NCI-H187 treated with DMSO at 0.1 percent for 48 hours (cell line): ENCODE results near the gene MRPS23.
A peak's percentile ranks its signal among the peaks of the same experiment; 100 is the strongest.

Experiments
- DNase-seq: peaks from one replicate; lab custom pipeline; 2025; lab: John Stamatoyannopoulos, UW

Gene MRPS23

GRCh38 chr17:57838453-57838852, 11.4 kb downstream of the MRPS23 start:
- DNase-seq, result no peak

GRCh38 chr17:57835333-57835900, 14.4 kb downstream of the MRPS23 start:
- no peak for DNase-seq

- peak; percentile 26 for DNase-seq
These were observed 15.6 kb downstream of the MRPS23 start for GRCh38 chr17:57834146-57834741.

GRCh38 chr17:57833179-57833939, 16.5 kb downstream of the MRPS23 start:
- no peak for DNase-seq

- no peak for DNase-seq
These were observed 17.3 kb downstream of the MRPS23 start for GRCh38 chr17:57832314-57833178.

- DNase-seq, result no peak
These were observed 19.0 kb downstream of the MRPS23 start for GRCh38 chr17:57830880-57831279.

- DNase-seq, result no peak
These were observed 26.1 kb downstream of the MRPS23 start for GRCh38 chr17:57823469-57824401.

- DNase-seq, result no peak
These were observed 30.0 kb downstream of the MRPS23 start for GRCh38 chr17:57819867-57820266.

- DNase-seq, result no peak
These were observed 30.6 kb downstream of the MRPS23 start for GRCh38 chr17:57819285-57819684.

- no peak for DNase-seq
These were observed 31.8 kb downstream of the MRPS23 start for GRCh38 chr17:57818066-57818465.

GRCh38 chr17:57817299-57817698, 32.5 kb downstream of the MRPS23 start:
- DNase-seq, result no peak

- DNase-seq, result no peak
These were observed 35.4 kb downstream of the MRPS23 start for GRCh38 chr17:57814421-57814820.

GRCh38 chr17:57811638-57812280, 38.1 kb downstream of the MRPS23 start:
- peak; percentile 73 for DNase-seq

GRCh38 chr17:57810721-57811637, 38.9 kb downstream of the MRPS23 start:
- DNase-seq, result peak; percentile 73

GRCh38 chr17:57809879-57810278, 40.0 kb downstream of the MRPS23 start:
- DNase-seq, result no peak

GRCh38 chr17:57808882-57809281, 41.0 kb downstream of the MRPS23 start:
- DNase-seq, result no peak

GRCh38 chr17:57806167-57806830, 43.5 kb downstream of the MRPS23 start:
- DNase-seq, result no peak

GRCh38 chr17:57803021-57803420, 46.8 kb downstream of the MRPS23 start:
- DNase-seq, result no peak

GRCh38 chr17:57801044-57801711, 48.7 kb downstream of the MRPS23 start:
- DNase-seq, result no peak
